GM21825 (cell line): Measurements from ENCODE around the gene ITFG1.
"Not testable (repeated sequence)": the region's sequence is repeated elsewhere in the genome, so short reads cannot be mapped to it uniquely, and the experiment has no call there.

Source experiments
- ATAC-seq: cut with Tn5 transposase; IDR thresholded peaks from one replicate; pipeline ENCODE4 v1.9.1; 2021; ENCODE audit warnings: mild to moderate bottlenecking, moderate library complexity; ENCODE audit not compliant: unreplicated experiment

Gene ITFG1

DNA sequence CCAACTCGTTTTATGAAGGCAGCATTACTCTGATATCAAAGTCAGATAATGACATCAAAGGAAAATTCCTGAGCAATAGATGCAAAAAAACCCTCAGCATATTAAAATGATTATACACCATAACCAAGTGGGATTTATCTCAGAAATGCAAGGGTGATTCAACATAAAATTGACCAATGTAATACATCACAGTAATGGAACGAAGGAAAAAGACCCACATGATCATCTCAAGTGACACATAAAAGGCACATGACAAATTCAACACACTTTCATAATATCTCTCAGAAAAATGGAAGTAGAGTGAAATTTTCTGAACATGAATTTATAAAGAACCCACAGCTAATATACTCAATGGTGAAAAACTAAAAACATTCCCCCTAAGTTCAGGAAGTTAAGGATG is 118.8 kb downstream of the ITFG1 start:
- no peak for ATAC-seq

DNA sequence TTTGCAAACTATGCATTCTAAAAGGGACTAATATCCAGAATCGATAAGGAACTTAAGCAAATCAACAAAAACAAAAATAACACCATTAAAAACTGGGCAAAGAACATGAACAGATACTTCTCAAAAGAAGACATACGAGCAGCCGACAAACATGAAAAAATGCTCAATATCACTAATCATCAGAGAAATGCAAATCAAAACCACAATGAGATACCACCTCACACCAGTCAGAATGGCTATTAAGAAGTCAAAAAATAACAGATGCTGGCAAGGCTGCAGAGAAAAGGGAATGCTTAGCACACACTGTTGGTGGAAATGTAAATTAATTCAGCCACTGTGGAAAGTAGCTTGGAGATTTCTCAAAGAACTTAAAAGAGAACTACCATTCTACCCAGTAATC is 130.3 kb downstream of the ITFG1 start:
- ATAC-seq = not testable (repeated sequence)

DNA sequence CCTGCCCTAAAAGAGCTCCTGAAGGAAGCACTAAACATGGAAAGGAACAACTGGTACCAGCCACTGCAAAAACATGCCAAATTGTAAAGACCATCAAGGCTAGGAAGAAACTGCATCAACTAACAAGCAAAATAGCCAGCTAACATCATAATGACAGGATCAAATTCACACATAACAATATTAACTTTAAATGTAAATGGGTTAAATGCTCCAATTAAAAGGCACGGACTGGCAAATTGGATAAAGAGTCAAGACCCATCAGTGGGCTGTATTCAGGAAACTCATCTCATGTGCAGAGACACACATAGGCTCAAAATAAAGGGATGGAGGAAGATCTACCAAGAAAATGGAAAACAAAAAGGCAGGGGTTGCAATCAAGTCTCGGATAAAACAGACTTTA is 136.6 kb downstream of the ITFG1 start:
- not testable (repeated sequence) for ATAC-seq

DNA sequence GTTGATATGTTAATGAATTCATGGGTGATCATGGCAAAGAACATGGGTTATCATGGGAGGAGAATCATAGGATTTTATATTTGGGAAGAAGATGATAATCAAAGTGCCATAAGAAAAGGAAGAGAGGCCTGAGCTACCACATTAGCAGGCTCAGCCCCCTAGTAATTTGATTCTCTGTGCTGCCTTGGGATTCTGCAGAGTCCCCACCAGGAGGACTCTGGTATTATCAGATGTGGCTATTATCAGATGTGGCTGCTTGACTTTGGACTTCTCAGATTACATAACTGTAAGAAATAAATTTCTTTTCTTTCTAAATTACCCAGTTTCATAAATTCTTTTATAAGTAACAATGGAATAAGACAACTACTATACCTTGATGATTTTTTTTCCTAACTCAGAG is 137.6 kb downstream of the ITFG1 start:
- ATAC-seq = no peak

DNA sequence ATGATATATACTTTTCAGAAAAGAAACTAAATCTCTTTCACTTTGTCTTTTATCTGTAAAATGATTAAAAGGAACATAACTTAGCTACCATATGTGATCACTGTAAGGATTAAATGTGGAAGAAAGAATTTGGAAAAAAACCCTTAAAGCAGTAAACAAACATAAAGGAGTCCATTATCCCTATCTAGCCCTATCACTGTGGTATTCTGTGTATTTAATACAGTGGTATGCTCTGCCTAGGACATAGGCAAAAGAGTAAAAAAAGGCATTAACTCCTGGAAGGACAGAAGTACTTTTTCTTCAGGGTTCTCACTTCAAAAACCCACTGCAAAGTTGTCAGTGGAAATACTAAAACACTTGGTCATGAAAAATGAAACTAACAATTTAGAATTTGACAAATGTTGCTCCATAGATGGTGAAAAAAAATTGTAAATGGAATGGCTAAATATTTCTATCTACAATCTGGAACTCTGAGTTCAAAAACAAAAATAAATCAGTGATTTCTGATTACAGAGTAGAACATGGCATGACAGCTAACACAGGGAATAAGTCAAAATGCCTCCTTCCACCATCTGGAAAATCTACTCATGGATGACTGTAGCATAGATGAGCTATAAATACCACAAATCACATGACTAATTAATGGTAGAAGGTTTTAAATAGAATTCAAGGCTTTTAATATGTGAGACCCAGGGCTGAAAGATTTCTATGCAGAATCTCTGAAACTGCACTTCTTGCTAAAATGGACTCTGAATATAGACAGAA is 140.1 kb downstream of the ITFG1 start:
- ATAC-seq = no peak

DNA sequence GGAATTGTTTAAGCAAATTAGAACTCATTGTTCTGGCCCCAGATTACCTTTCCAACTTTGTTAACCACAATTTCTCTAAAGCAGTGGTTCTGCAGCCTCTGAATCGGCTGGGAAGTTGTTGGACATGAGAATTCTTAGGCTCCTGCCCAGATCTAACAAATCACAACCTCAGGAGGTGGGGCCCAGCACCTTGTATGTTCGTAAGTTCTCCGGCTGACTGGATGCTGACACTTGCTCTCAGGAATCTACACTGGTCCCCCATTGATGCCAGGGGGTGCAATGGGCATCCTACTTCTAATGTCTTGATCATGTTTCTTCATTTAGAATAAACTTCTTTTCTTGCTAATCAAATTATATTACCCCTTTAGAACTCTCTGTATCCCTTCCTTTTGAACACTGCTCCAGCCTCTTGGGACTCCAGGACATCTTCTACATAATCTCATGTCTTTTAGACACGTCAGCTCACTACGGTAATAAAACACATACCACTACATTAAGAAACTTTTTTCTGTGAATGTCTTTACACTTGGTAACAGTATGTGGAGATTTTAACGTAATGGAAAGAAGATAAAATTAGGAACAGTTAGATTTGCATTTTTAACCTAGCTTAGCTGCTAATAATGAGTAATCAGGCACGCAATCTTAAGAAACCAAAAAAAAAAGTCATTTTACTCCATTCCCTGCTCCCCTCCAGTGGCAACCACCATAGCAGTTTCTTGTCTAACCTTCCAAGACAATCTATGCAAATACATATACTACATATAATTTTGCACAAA is 143.2 kb downstream of the ITFG1 start:
- ATAC-seq = no peak

DNA sequence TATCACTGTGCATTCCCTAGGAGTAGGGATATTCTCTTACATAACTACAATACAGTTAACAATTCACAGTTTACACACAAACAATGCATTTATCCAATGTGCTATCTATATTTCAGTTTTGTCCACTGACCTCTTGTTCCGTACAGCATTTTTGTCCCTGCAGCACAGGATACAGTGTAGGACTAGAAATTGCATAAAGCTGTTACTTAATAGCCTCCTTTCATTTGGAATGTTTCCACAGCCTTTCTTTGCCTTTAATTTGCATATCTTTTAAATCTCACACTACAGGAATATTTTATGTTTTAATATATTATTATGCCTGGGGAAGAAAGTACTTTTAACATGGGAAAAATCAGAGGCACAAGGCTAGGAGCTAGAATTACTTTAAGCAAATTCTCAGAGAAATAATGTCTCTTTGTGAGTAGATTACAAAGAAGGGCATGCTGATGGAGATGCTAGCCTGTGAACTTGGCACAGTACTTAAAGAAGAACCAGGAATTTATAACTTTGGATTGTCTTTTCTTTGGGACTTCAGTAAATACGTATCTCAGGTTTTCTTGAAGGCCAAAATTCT is 144.3 kb downstream of the ITFG1 start:
- ATAC-seq = no peak

DNA sequence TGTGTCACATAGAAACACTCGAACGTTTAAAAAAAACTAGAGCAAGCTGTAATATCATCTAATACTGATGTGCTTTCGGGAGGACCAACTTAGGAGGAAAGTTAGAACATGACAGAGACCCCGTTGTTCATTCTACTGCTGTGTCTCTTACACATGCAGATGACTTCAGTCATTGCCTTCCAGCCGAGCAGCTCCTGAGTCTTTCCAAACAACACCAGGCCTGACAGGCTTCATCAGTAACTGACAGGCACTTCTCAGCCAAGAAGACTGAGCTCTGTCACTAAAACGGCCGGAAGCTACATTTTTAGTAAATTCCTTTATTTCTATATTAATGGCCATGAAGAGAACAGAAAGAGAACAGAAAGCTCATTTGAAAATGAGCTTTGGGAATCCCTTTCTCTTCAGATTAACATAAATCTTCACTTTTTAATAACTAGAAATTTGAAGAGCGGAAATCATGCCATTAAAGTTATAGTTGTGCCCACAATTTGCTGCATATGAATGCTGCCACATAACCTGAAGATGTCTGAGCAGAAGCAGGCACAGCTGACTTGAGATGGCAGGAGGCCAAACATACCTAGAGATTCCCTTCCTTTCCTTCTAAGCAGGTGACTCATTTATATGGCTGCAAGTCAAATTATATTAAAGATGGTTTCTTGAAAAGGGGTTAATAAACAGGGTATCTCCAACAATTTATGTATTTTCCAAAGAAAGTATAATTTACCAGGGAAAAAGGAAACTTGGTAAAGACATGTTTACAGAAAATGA is 148.9 kb downstream of the ITFG1 start:
- ATAC-seq = no peak

DNA sequence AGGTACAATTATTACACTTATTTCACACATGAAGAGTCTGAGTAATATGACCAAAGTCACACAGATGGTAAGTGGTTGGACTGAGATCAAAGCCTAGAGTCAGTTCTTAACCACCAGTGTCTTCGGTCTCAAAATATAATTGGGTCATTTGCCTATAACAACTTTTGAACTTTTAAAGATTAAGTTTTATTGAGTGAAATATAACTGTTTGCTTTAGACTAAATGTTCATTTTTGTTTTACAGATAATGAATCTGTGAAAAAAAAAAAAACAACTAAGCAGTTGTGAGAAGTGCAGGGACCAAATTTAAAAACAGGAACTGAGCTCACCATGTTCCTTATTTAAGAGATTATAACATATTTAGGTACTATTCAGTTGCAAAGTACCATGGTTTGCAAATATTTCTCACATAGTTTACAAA is 150.1 kb downstream of the ITFG1 start:
- peak; percentile 51 for ATAC-seq

DNA sequence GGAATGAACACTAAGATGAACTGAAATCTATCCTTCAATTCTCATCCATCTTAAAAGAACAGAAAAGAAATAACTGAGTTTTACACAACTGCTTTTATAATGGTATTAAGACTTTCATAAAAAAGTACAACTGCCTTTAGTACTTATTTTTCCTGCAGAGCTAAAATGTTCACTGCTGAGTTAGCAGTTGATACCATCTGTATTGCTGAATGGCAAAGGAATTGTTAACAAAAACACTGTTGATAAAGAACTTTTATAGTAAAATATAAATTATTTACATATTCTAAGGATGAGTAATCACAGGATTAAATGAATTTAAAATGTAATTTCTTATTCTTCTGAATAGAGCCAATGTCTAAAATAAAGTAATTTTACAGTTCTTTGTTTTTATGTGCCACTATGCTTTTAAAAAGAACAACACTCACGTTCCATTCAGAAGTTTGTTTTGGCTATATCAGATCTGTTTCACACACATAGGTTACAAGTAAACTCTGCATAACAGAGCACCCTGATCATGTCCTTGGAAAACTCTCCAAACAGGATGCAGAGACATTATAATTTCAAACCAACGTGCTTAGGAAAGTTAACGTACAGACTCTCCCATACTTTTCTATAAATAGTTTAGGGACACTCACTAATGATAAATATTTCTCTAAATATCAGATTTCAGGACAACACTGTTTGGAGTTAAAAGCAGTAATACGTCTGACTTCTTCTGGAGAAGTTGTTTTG is 151.1 kb downstream of the ITFG1 start:
- no peak for ATAC-seq

DNA sequence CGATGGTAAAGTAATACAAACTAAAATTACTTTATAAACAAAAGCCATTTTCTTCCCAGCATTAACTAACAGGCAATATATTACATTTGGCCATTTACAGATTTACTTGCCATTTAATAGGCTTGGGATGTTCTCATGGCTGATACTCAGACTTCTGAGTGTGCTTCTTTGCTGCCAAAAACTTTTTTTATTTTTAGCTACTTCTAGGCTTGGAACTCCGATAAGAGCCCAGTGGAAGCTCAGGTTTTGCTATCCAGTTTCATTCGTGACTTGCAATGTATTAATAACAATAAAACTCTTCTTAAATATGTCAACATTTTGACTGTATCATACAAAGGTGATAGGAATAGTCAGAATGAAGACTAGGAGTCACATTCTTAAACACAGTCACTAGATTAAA is 152.3 kb downstream of the ITFG1 start:
- no peak for ATAC-seq

DNA sequence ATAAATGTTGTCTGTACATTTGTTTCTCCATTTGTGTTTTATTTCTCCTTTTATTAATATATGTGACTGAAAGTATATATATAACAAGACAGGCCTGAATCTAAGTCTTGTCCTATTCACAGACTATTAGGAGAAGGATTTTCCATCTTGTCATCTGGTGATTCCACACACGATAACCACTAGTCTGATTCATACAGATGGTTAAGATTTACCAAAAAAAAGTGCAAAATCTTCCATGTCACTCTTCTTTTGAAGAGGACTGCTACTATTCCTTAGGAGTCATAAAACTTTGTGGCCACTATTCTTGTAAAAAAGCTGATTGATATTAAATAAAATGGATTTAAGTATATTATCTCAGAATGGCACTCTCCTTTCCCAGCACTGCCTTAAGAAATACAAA is 156.3 kb downstream of the ITFG1 start:
- ATAC-seq = no peak

DNA sequence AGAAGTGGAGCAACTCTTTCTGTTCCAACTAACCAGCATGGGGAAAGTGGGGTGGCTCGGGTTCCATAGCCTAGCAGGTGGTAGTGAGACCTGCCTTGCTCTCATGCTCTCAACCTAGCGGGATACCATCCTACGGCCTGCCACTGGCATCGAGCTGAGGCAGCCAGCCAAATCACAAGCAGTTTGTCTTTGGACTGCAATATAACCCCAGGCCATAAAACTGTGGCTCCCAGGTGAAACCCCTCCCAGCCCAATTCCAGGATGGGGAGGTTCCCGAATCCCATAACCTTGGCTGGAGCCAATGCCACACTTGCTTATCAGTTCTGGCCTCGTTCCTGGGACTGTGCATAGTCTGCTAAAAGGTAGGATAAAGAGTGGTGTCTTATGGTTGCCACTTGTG is 161.3 kb downstream of the ITFG1 start:
- ATAC-seq = no peak

DNA sequence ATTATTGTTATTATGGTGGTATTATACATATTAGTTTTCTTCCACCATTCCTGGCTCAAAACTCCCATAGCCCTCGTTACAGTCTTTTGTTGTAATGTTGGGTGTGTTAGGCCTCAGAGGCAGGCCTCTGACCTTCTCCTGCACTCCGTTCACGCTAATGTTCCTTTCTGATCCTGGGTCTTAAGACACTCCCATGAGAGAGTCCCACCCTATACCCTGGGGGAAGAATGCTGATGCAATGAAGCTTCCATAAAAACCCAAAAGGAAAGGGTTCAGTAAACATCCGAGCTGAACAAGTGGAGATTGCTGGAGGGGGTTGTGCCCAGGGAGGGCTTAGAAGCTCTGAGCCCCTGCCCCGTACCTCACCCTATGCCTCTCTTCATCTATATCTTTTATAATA is 175.9 kb downstream of the ITFG1 start:
- no peak for ATAC-seq

DNA sequence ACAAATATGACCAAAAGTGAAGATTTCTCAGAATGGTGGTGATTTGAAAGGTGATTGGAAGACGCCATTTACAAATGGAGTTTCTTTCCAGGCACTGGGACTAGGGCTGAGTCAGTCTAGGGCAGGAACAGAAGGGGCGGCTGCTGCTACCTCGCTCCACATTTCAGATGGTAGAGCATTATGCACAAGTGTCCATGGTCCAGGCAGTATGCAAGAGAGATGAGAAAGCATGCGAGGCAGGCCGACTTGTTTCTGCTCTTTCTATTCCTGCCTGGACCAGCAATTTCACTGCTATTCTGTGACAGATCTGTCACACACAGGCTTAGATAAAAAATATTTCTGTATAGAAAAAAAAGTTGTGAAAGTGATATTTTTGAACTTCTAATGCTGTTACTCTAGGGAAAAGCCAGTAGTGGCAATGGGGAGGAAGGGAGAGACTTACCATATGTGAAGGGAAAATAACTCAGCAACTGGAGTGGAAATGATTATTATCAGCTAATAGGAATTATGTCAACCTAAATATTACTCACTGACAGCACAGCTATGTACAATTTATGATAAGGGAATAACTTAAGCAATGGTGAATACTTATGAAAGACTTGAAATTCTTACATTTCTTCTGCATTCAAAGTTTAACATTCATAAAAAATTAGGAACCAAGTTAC is 182.4 kb downstream of the ITFG1 start:
- no peak for ATAC-seq

DNA sequence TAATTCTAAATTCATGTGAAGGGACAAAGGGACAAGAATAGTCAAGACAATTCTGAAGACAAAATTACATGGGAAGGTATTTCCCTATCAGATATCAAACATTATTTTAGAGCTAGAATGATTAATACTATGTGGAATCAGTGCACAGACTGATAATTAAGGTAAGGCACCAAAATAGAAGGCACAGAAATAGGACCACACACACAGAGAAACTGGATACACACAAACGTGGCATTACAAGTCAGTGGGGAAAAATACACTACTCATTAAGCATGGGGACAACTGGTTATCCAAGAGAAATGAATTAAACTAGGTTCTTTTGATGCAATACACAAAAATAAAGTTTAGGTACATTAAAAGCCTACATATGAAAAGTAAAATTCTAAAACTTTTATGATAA is 184.3 kb downstream of the ITFG1 start:
- no peak for ATAC-seq

DNA sequence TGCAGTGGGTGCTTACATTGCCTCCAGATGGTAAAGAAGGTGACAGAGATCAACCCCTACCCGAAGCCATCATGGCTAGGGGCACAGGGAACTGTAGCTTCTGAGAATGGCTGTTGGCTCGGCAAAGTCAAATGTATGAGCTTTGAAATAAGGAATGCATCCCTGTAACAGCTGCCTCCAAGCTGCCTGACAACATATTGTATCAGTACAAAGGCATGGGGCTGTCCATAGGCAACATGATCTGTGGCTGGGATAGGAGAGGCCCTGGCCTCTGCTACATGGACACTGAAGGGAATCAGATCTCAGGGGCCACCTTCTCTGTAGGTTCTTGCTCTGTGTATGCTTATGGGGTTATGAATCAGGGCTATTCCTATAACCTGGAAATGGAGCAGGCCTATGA is 197.9 kb downstream of the ITFG1 start:
- ATAC-seq = no peak

DNA sequence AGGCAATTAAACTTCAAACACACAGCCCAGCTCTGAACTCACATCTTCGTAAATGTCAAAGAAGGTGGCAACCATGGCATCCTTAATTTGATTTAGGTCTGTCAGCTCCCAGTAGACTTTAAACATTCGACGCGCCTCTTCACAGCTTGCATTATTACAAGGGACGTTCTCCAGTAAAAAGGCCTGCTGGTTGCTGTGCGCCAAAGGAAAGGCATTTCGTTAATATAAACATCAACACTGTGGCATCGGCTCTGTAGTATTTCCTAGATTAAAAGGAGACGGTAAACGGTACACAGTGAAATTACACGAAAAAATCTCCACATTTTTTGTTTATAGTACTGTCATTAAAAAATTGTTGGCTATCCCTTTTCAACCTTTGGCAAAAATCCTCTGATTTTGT is 200.4 kb downstream of the ITFG1 start:
- ATAC-seq = no peak

DNA sequence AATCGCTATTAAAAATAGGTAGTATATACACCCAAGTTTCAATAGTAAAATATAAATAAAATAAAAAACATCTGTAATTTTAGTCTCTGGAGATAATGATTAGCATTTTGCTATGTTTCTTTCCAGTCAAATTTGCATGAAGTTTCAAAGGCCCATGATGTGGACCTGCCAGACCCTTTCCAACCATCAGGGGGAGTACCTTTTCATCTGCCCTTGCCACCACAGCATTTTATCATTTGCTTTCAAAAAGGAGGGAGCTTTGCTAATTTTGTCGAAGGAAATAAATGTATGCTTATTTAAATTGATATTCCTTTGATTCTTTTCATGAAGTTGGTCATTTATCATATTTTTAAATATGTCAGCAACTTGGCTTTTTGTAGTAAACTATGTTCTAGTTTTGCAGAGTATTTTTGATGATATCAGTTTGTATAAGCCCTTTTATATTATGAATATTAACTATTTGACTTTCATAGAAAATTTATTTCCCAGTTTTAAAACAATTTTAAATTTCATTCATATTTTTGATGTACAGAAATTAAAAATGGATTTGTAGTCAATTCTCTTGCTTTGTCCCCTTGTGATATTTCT is 201.9 kb downstream of the ITFG1 start:
- ATAC-seq = peak; percentile 60

DNA sequence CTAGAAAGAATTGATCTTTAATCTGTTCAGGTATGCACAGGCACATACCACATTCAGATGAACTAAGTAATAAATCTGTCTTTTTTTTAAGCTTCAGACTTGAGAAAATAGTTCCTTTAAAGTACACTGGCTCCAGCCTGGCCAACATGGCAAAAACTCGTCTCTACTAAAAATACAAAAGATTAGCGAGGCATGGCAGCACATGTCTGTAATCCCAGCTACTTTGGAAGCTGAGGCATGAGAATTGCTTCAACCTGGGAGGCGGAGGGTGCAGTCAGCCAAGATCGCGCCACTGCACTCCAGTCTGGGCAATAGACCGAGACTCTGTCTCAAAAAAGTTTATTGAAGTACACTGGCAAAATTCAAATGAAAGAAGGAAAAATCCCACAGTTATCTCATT is 206.1 kb downstream of the ITFG1 start:
- no peak for ATAC-seq
